ENCODE measurements around the gene DLGAP4.
A peak's percentile ranks its signal among the peaks of the same experiment; 100 is the strongest.

Gene DLGAP4

DNA sequence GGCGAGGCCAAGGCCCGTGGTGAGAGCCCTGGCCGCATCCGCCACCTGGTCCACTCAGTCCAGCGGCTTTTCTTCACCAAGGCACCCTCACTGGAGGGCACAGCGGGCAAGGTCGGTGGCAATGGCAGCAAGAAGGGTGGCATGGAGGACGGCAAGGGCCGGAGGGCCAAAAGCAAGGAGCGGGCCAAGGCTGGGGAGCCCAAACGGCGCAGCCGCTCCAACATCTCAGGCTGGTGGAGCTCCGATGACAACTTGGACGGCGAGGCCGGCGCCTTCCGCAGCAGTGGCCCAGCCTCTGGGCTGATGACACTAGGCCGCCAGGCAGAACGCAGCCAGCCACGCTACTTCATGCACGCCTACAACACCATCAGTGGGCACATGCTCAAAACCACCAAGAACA, 126.0 kb downstream of the DLGAP4 start:
- no peak for ATAC-seq

DNA sequence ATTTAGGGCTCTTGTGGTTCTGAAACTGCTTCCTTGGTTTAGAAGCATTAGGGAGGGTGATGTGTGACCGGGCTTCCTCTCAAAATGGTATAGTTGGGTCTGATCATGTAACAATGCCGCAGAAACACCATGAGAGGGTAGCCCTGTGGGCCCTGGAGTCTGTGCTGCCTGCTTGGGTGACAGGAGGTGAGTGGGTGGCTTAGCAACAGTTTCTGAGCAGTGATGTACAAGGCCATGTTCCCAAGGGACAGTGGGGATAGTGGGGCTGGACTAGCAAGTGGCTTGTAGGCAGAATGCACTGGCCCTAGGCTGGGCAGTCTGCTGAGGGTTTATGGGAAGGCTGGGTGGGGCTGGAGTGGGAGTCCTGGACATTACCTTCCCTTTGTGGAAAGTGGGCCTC, 128.2 kb downstream of the DLGAP4 start:
- no peak for ATAC-seq
- TF ChIP-seq ARNTL (CRISPR knock-in tag; IDR thresholded peaks at IDR 0.05; ENCODE audit: borderline replicate concordance, low read depth) = no peak

More for the DNA sequence above, 126.0 kb downstream of the DLGAP4 start:
- no peak for TF ChIP-seq ARNTL (CRISPR knock-in tag; IDR thresholded peaks at IDR 0.05; ENCODE audit: borderline replicate concordance, low read depth)
- no peak for TF ChIP-seq ISL1 (CRISPR knock-in tag; IDR thresholded peaks at IDR 0.05)
- TF ChIP-seq PPARA (CRISPR knock-in tag; IDR thresholded peaks at IDR 0.05; ENCODE audit: borderline replicate concordance) = no peak
- TF ChIP-seq OSR1 (CRISPR knock-in tag; IDR thresholded peaks at IDR 0.05) = no peak
- no peak for TF ChIP-seq TCF4 (CRISPR knock-in tag; IDR thresholded peaks at IDR 0.05; ENCODE audit: borderline replicate concordance)
- TF ChIP-seq SNAI2 (CRISPR knock-in tag; IDR thresholded peaks at IDR 0.05) = no peak
- TF ChIP-seq, protein P1, sequence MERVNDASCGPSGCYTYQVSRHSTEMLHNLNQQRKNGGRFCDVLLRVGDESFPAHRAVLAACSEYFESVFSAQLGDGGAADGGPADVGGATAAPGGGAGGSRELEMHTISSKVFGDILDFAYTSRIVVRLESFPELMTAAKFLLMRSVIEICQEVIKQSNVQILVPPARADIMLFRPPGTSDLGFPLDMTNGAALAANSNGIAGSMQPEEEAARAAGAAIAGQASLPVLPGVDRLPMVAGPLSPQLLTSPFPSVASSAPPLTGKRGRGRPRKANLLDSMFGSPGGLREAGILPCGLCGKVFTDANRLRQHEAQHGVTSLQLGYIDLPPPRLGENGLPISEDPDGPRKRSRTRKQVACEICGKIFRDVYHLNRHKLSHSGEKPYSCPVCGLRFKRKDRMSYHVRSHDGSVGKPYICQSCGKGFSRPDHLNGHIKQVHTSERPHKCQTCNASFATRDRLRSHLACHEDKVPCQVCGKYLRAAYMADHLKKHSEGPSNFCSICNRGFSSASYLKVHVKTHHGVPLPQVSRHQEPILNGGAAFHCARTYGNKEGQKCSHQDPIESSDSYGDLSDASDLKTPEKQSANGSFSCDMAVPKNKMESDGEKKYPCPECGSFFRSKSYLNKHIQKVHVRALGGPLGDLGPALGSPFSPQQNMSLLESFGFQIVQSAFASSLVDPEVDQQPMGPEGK (CRISPR knock-in tag; IDR thresholded peaks at IDR 0.05; ENCODE audit: borderline replicate concordance) = no peak
- no peak for TF ChIP-seq TOX (CRISPR knock-in tag; IDR thresholded peaks at IDR 0.05; ENCODE audit: borderline replicate concordance)

DNA sequence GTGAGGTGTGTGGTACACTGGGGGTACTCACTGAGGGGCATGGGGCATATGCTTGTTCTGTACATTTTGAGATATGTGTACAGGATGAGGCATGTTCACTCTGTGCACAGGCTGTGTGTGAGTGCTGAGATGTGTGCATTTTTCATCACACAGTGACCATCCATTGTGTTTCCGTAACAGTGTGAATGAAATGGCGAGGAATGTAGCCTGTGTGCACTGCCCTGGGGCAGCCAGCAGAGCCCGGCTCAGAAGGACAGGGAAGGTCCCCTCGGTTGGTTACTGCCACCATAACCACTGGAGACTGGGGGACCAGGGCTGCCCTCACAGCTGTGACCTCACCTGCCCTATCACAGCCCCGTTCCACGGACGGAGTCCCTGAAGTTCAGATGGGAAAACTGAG, 129.0 kb downstream of the DLGAP4 start:
- ATAC-seq = no peak
- TF ChIP-seq ZFP30 (CRISPR knock-in tag; IDR thresholded peaks at IDR 0.05) (no peak), ZNF70 (CRISPR knock-in tag; IDR thresholded peaks at IDR 0.05) (no peak), ARNTL (CRISPR knock-in tag; IDR thresholded peaks at IDR 0.05; ENCODE audit: borderline replicate concordance, low read depth) (no peak)

DNA sequence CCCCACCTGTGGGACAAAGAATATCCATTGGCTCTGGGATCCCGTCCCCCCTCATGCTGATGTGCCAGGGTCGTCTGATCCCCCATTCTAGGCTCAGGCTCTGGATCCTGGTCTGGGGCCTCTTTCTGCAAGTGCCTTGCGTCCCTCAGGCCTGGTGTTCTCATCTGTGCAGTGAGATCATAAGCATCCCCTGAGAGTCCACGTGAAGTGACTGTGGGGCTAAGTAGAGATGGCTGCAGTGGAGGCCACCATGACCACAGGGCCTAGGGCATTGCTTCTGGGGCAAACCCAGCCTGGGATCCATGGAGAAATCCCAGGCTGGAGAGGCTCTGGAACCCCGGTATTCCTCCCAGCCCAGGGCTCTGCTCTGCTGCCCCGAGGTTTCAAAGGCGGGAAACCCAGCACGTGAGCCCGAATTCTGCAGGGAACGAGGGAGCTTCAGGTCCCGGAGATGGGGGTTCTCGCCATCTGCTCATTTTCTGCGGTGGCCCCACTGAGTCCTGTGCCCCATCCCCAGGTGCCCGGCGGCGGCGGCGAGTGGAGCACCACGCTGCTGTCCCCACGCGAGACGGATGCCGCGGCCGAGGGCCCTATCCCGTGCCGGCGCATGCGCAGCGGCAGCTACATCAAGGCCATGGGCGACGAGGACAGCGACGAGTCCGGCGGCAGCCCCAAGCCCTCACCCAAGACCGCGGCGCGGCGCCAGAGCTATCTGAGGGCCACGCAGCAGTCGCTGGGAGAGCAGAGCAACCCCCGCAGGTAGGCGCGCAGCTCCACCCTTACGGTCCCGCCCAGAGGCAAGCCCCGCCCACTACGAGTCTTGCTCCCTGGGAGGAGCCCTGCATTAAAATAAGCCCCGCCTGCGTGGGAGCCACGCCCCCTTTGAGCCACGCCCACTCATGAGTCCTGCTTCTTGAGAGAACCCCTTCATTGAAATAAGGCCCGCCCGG, 129.7 kb downstream of the DLGAP4 start:
- TF ChIP-seq OSR1 (CRISPR knock-in tag; IDR thresholded peaks at IDR 0.05) (no peak), RARB (CRISPR knock-in tag; IDR thresholded peaks at IDR 0.05) (no peak), ESRRG (CRISPR knock-in tag; IDR thresholded peaks at IDR 0.05) (no peak), PPARA (CRISPR knock-in tag; IDR thresholded peaks at IDR 0.05; ENCODE audit: borderline replicate concordance) (no peak), BACH2 (CRISPR knock-in tag; IDR thresholded peaks at IDR 0.05; ENCODE audit: borderline replicate concordance) (no peak)
- TF ChIP-seq, protein P2, sequence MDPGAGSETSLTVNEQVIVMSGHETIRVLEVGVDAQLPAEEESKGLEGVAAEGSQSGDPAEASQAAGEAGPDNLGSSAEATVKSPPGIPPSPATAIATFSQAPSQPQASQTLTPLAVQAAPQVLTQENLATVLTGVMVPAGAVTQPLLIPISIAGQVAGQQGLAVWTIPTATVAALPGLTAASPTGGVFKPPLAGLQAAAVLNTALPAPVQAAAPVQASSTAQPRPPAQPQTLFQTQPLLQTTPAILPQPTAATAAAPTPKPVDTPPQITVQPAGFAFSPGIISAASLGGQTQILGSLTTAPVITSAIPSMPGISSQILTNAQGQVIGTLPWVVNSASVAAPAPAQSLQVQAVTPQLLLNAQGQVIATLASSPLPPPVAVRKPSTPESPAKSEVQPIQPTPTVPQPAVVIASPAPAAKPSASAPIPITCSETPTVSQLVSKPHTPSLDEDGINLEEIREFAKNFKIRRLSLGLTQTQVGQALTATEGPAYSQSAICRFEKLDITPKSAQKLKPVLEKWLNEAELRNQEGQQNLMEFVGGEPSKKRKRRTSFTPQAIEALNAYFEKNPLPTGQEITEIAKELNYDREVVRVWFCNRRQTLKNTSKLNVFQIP (CRISPR knock-in tag; IDR thresholded peaks at IDR 0.05; ENCODE audit: borderline replicate concordance, low read depth) = no peak
- peak; percentile 70 for ATAC-seq

DNA sequence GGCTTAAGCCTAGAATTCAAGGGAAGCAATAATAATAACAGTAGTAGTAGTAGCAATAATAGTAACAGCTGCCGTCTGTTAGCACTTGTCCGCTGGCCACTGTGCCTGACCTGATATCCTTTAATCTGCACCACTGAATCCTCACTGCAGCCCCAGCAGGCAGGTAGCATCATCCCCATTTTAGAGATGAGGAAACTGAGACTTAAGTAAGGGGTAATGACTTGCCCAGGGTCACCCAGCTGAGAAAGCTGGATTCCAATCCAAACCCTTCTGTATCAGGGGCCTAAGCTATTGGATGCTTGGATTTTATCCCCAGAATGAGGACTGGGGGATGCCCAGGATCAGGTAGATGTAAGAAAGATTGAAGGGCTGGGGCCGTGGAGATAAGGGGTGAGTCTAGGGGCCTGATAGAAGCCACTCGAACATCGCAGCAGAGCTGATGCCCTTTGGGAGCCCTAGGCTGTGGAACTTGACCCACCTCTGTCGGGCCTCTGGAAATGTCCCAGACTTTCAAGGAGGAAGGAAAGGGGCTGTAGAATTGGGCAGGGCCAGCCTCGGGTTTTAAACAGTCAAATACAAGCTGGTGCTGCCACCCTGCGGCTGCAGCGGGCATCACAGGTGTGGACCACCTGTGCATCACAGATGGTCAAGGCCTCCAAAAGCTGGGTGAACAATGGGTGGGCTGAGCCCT, 133.0 kb downstream of the DLGAP4 start:
- TF ChIP-seq, protein P3, sequence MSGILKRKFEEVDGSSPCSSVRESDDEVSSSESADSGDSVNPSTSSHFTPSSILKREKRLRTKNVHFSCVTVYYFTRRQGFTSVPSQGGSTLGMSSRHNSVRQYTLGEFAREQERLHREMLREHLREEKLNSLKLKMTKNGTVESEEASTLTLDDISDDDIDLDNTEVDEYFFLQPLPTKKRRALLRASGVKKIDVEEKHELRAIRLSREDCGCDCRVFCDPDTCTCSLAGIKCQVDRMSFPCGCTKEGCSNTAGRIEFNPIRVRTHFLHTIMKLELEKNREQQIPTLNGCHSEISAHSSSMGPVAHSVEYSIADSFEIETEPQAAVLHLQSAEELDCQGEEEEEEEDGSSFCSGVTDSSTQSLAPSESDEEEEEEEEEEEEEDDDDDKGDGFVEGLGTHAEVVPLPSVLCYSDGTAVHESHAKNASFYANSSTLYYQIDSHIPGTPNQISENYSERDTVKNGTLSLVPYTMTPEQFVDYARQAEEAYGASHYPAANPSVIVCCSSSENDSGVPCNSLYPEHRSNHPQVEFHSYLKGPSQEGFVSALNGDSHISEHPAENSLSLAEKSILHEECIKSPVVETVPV (CRISPR knock-in tag; IDR thresholded peaks at IDR 0.05) = no peak
- no peak for TF ChIP-seq ESRRG (CRISPR knock-in tag; IDR thresholded peaks at IDR 0.05)
- TF ChIP-seq, protein P4, sequence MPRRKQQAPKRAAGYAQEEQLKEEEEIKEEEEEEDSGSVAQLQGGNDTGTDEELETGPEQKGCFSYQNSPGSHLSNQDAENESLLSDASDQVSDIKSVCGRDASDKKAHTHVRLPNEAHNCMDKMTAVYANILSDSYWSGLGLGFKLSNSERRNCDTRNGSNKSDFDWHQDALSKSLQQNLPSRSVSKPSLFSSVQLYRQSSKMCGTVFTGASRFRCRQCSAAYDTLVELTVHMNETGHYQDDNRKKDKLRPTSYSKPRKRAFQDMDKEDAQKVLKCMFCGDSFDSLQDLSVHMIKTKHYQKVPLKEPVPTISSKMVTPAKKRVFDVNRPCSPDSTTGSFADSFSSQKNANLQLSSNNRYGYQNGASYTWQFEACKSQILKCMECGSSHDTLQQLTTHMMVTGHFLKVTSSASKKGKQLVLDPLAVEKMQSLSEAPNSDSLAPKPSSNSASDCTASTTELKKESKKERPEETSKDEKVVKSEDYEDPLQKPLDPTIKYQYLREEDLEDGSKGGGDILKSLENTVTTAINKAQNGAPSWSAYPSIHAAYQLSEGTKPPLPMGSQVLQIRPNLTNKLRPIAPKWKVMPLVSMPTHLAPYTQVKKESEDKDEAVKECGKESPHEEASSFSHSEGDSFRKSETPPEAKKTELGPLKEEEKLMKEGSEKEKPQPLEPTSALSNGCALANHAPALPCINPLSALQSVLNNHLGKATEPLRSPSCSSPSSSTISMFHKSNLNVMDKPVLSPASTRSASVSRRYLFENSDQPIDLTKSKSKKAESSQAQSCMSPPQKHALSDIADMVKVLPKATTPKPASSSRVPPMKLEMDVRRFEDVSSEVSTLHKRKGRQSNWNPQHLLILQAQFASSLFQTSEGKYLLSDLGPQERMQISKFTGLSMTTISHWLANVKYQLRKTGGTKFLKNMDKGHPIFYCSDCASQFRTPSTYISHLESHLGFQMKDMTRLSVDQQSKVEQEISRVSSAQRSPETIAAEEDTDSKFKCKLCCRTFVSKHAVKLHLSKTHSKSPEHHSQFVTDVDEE (CRISPR knock-in tag; IDR thresholded peaks at IDR 0.05) = no peak
- no peak for TF ChIP-seq ZFP3 (CRISPR knock-in tag; IDR thresholded peaks at IDR 0.05)
- TF ChIP-seq ARNTL (CRISPR knock-in tag; IDR thresholded peaks at IDR 0.05; ENCODE audit: borderline replicate concordance, low read depth) = no peak
- TF ChIP-seq, protein P1 (CRISPR knock-in tag; IDR thresholded peaks at IDR 0.05; ENCODE audit: borderline replicate concordance) = no peak
- TF ChIP-seq CSDC2 (CRISPR knock-in tag; IDR thresholded peaks at IDR 0.05) = no peak
- TF ChIP-seq ZNF565 (CRISPR knock-in tag; conservative IDR thresholded peaks at IDR 0.05; ENCODE audit: low read depth) = no peak
- TF ChIP-seq OSR1 (CRISPR knock-in tag; IDR thresholded peaks at IDR 0.05) = no peak
- TF ChIP-seq ISL1 (CRISPR knock-in tag; IDR thresholded peaks at IDR 0.05) = no peak
- peak; percentile 85 for ATAC-seq

Data from SK-N-SH treated with all-trans-retinoic acid at 6 μM for 48 hours (cell line).